ENCODE data around the gene NLGN1.

The NLGN1 gene

DNA sequence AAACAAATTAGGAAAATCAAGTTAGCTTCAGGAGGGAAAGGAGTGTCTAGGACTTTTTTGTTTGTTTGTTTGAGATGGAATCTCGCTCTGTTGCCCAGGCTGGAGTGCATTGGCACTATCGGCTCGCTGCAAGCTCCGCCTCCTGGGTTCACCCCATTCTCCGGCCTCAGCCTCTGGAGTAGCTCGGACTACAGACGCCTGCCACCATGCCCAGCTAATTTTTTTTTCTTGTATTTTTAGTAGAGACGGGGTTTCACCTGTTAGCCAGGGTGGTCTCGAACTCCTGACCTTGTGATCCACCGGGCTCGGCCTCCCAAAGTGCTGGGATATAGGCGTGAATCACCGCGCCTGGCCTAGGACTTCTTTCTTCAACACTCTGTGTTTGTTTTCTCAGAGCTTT, 171.1 kb downstream of the NLGN1 start:
- Histone ChIP-seq H3K4me1 (ENCODE audit: control insufficient read depth in 1 of 2, insufficient read depth in 1 of 2, low read depth in 1 of 2, low read length in 1 of 2) (no peaks in the 10 kb centered on the region), H3K27ac (no peak overlapping the region), H3K36me3 (no peaks in the 10 kb centered on the region), H3K9me3 (no peaks in the 10 kb centered on the region), H3K4me3 (ENCODE audit: low read depth in 1 of 2, low read length in 1 of 2) (no peak overlapping the region), H3K27me3 (no peaks in the 10 kb centered on the region)
- TF ChIP-seq, protein P1, sequence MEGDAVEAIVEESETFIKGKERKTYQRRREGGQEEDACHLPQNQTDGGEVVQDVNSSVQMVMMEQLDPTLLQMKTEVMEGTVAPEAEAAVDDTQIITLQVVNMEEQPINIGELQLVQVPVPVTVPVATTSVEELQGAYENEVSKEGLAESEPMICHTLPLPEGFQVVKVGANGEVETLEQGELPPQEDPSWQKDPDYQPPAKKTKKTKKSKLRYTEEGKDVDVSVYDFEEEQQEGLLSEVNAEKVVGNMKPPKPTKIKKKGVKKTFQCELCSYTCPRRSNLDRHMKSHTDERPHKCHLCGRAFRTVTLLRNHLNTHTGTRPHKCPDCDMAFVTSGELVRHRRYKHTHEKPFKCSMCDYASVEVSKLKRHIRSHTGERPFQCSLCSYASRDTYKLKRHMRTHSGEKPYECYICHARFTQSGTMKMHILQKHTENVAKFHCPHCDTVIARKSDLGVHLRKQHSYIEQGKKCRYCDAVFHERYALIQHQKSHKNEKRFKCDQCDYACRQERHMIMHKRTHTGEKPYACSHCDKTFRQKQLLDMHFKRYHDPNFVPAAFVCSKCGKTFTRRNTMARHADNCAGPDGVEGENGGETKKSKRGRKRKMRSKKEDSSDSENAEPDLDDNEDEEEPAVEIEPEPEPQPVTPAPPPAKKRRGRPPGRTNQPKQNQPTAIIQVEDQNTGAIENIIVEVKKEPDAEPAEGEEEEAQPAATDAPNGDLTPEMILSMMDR (IDR thresholded peaks at IDR 0.05) = no peak

DNA sequence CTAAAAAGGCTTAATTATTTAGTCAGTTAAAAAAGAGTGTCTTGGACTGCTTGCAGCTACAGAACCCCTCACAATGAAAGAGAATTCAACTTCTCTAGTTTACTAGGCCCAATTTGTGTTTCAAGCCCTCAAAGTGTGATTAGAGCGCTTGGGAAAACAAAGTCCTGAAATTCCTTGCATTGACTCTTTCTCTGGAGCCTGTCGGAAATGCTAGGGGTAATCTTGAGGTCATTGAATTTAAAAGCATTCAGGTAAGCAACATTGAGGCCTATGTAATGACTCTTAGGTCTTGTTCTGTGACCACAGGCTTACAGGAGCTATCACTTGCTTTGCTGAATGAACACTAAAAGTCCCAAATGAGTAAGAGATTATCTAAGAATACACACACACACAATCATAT, 186.0 kb downstream of the NLGN1 start:
- Histone ChIP-seq H3K9me3 (no peaks in the 10 kb centered on the region), H3K4me3 (ENCODE audit: low read depth in 1 of 2, low read length in 1 of 2) (no peak overlapping the region), H3K27ac (no peak overlapping the region), H3K27me3 (peaks cover 52% of the 10 kb centered on the region), H3K4me1 (ENCODE audit: control insufficient read depth in 1 of 2, insufficient read depth in 1 of 2, low read depth in 1 of 2, low read length in 1 of 2) (no peaks in the 10 kb centered on the region), H3K36me3 (no peaks in the 10 kb centered on the region)
- TF ChIP-seq, protein P1 (IDR thresholded peaks at IDR 0.05) = no peak

DNA sequence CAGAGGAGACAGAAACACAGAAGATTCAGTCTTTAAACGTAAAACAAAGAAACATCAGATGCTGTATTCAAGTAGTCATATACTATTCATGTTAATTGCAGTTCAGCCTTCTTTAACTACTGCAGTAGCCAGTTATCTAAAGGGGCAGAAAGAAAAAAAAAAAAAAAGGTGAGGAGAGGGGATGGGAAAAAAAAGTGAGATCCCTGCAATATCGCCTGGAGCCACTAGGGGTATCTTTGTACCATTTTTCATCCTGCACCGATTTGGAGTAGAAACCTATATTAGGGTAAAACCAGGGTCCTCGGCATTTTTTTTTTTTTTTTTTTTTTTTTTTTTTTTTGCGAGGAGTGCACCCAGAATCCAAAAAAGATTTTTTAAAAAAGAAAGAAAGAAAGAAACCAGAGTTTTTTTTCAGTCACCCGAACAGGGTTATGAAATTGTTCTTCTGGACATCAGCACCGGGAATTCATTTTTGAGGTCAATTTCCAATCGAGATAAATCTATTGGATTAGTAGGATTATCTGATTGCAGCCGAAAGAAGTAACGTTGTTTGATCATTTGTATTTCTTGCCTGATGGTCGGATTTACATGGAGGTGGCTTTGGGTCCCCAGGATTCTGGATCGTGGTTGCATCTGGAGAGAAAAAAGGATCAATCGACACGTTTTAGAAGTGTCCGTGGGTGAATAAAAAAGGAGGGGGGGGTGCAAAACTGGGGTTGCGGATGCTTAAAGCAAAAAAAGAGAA, 186.7 kb downstream of the NLGN1 start:
- no peaks in the 10 kb centered on the region for H3K36me3 ChIP-seq
- TF ChIP-seq, protein P1 (IDR thresholded peaks at IDR 0.05) = no peak

DNA sequence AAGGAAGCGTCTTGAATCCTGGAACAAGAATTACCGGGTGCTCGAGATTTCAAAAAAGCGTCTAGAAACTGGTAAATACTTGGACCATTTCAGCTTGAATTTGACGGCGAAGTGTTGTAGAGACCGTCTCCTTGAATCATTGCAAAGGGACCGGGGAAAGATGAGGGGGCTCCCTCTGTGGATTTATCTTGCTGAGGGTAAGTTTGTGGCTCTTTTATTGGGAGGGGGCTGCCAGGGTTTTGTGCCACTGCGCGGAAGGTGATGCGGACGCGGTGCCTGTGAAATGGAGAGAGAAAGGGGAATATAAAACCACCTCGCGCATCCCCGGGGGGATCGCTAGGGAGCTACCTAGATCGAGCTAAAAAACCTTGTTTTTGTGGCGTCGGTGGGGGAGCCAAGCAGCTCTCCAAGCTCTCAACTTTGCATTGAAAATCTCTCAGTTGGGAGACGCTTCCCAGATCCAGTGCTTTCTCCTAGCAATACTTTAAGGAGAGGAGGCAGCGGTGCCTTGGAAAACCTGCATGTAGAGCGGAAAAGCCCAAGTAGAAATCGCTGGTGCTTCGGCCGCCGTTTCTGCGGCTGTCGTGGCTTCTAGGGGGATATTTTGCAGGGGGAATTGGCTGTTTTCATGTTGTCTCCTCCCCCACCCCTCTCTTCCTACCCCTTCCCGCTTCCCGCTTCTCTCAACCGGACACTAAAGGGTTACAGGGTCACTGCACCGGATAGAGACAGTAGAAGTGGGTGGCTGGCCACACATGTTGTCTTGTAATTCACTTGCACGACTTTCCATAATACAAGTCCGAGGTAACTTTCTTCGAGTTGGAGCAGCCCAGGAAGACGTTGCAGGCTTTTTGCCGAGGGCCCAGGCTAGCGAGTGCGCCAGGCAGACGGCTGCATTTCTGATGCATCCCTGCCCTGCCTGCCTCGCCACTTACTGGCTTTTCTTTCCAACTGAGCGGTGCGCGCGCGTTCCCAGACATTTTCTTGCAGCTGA, 187.6 kb downstream of the NLGN1 start:
- TF ChIP-seq, protein P1 (IDR thresholded peaks at IDR 0.05) = no peak
- H3K27me3 ChIP-seq = peaks cover 52% of the 10 kb centered on the region
- H3K4me1 ChIP-seq (ENCODE audit: control insufficient read depth in 1 of 2, insufficient read depth in 1 of 2, low read depth in 1 of 2, low read length in 1 of 2) = no peaks in the 10 kb centered on the region
- no peaks in the 10 kb centered on the region for H3K9me3 ChIP-seq
- no peaks in the 10 kb centered on the region for H3K36me3 ChIP-seq
- H3K27ac ChIP-seq = no peak overlapping the region
- no peak overlapping the region for H3K4me3 ChIP-seq (ENCODE audit: low read depth in 1 of 2, low read length in 1 of 2)

More for the DNA sequence above, 186.7 kb downstream of the NLGN1 start:
- Histone ChIP-seq H3K9me3 (no peaks in the 10 kb centered on the region), H3K4me3 (ENCODE audit: low read depth in 1 of 2, low read length in 1 of 2) (no peak overlapping the region), H3K4me1 (ENCODE audit: control insufficient read depth in 1 of 2, insufficient read depth in 1 of 2, low read depth in 1 of 2, low read length in 1 of 2) (no peaks in the 10 kb centered on the region), H3K27ac (no peak overlapping the region), H3K27me3 (peaks cover 52% of the 10 kb centered on the region)

DNA sequence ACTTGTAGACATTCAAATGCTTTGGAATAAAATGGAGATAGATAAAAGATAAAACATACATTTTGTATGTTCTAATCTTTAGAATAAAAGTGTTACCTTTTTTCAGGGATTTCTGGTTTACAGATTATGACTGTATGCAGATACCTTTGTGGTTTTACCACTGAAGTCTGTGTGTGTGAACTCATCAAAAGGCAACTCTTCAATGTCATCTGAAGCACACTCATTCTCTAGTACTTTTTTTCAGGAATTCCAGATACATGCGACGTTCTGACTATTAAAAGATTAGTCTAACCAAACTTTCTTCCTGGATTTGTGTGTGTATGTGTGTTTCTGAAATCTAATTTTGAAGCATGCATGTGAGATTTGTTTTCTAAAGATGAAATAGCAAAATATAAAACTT, 188.6 kb downstream of the NLGN1 start:
- TF ChIP-seq, protein P1 (IDR thresholded peaks at IDR 0.05) = no peak
- H3K27ac ChIP-seq = no peak overlapping the region
- no peaks in the 10 kb centered on the region for H3K9me3 ChIP-seq
- no peaks in the 10 kb centered on the region for H3K4me1 ChIP-seq (ENCODE audit: control insufficient read depth in 1 of 2, insufficient read depth in 1 of 2, low read depth in 1 of 2, low read length in 1 of 2)
- no peaks in the 10 kb centered on the region for H3K36me3 ChIP-seq
- H3K27me3 ChIP-seq = peaks cover 52% of the 10 kb centered on the region
- H3K4me3 ChIP-seq (ENCODE audit: low read depth in 1 of 2, low read length in 1 of 2) = no peak overlapping the region
